ENCODE measurements around the gene SLC25A29.

The SLC25A29 gene

DNA sequence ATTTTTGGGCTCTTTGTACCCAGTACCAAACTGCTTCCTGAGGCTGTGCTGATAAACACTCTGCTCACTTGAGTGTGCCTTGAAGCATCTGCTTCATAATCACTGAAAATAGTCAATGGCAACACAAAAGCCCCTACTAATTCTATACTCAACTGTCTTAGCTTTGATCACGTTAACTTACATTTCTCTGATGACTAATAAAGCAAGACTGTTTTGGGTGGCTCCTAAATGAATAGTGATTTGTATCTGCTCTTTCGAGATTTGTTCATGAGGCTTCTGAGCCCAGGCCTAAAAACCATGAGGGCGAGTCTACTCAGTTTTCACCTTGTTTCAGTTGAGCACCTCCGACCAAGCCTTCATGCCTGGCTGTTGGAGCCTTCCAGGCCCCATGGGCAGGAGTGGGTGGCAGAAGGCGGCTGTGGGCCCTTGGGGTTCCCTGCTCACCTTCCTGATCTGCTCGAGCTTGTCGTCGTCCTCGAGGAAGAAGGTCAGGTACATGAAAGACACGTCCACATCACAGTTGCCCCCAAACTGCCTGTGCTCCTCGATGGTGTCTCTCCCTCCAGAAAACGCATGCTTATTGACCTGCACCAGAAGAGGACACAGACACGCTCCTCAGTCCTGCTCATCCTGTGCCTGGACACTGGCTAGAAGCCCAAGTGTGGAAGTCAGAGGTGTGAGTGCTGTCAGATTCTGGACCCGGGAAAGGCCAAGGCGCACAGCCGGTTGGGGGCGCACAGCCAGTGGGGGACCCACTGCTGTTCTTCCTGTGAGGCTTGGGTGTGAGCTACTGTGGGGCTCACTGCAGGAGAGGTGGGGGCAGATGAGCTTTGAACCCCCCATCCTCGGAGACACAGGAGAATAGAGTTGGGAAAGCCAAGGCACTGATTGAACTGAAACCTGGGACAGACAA, 30.6 kb upstream of the SLC25A29 start:
- Histone ChIP-seq H3K4me2 (ENCODE audit: low read depth, low read length, poor library complexity, severe bottlenecking) (no peak overlapping the region), H3K9me2 (replicated peaks; ENCODE audit: low read depth, low read length) (no peaks in the 10 kb centered on the region), H3K36me3 (ENCODE audit: insufficient read depth, low read length) (no peaks in the 10 kb centered on the region), H4K20me1 (ENCODE audit: insufficient read depth, low read length, poor library complexity, severe bottlenecking) (no peaks in the 10 kb centered on the region), H3K79me2 (ENCODE audit: insufficient read depth, low read length) (no peaks in the 10 kb centered on the region), H3K27me3 (ENCODE audit: insufficient read depth, low read length, poor library complexity, severe bottlenecking) (no peaks in the 10 kb centered on the region), H3K4me1 (ENCODE audit: insufficient read depth, low read length, poor library complexity, severe bottlenecking) (no peaks in the 10 kb centered on the region), H3K9me3 (ENCODE audit: insufficient read depth, low read depth, low read length) (no peaks in the 10 kb centered on the region), H3K4me3 (ENCODE audit: low read length, poor library complexity, severe bottlenecking) (no peak overlapping the region), H3F3A (ENCODE audit: low read depth) (no peaks in the 10 kb centered on the region), H2AFZ (ENCODE audit: low read length) (no peak overlapping the region), H3K9ac (ENCODE audit: low read depth, low read length, poor library complexity, severe bottlenecking) (no peak overlapping the region)
- TF ChIP-seq, protein P1, sequence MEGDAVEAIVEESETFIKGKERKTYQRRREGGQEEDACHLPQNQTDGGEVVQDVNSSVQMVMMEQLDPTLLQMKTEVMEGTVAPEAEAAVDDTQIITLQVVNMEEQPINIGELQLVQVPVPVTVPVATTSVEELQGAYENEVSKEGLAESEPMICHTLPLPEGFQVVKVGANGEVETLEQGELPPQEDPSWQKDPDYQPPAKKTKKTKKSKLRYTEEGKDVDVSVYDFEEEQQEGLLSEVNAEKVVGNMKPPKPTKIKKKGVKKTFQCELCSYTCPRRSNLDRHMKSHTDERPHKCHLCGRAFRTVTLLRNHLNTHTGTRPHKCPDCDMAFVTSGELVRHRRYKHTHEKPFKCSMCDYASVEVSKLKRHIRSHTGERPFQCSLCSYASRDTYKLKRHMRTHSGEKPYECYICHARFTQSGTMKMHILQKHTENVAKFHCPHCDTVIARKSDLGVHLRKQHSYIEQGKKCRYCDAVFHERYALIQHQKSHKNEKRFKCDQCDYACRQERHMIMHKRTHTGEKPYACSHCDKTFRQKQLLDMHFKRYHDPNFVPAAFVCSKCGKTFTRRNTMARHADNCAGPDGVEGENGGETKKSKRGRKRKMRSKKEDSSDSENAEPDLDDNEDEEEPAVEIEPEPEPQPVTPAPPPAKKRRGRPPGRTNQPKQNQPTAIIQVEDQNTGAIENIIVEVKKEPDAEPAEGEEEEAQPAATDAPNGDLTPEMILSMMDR (conservative IDR thresholded peaks at IDR 0.05; ENCODE audit: low read length) = no peak
- no peak for TF ChIP-seq EZH2phosphoT487 (IDR thresholded peaks at IDR 0.05; ENCODE audit: borderline replicate concordance)

DNA sequence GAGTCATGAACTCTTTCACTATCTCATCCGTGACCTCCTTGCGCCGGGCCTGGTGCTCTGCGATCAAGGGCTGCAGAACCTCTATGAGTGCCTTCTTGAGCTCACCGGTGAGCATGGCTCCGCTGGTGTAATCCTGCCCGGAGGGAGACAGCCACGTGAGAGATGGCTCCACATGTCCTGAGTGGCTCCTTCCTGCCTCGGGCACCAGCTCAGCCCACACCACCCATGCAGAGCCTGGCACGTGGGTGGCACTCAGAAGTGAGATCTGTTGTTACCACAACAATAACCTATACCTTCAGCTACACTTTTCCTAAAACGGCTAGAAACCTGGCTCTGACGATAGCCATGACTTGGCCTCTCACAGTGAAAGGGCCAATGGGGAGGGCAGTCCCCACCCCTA, 28.7 kb upstream of the SLC25A29 start:
- no peak for TF ChIP-seq EZH2phosphoT487 (IDR thresholded peaks at IDR 0.05; ENCODE audit: borderline replicate concordance)
- TF ChIP-seq, protein P1 (conservative IDR thresholded peaks at IDR 0.05; ENCODE audit: low read length) = no peak
- Histone ChIP-seq H3K4me1 (ENCODE audit: insufficient read depth, low read length, poor library complexity, severe bottlenecking) (no peaks in the 10 kb centered on the region), H3K4me2 (ENCODE audit: low read depth, low read length, poor library complexity, severe bottlenecking) (no peak overlapping the region), H3K4me3 (ENCODE audit: low read length, poor library complexity, severe bottlenecking) (no peak overlapping the region), H3K27me3 (ENCODE audit: insufficient read depth, low read length, poor library complexity, severe bottlenecking) (no peaks in the 10 kb centered on the region), H3K9me3 (ENCODE audit: insufficient read depth, low read depth, low read length) (no peaks in the 10 kb centered on the region), H3K36me3 (ENCODE audit: insufficient read depth, low read length) (no peaks in the 10 kb centered on the region), H4K20me1 (ENCODE audit: insufficient read depth, low read length, poor library complexity, severe bottlenecking) (no peaks in the 10 kb centered on the region), H2AFZ (ENCODE audit: low read length) (no peak overlapping the region), H3K9ac (ENCODE audit: low read depth, low read length, poor library complexity, severe bottlenecking) (no peak overlapping the region), H3K79me2 (ENCODE audit: insufficient read depth, low read length) (no peaks in the 10 kb centered on the region), H3K9me2 (replicated peaks; ENCODE audit: low read depth, low read length) (no peaks in the 10 kb centered on the region), H3F3A (ENCODE audit: low read depth) (no peaks in the 10 kb centered on the region)

DNA sequence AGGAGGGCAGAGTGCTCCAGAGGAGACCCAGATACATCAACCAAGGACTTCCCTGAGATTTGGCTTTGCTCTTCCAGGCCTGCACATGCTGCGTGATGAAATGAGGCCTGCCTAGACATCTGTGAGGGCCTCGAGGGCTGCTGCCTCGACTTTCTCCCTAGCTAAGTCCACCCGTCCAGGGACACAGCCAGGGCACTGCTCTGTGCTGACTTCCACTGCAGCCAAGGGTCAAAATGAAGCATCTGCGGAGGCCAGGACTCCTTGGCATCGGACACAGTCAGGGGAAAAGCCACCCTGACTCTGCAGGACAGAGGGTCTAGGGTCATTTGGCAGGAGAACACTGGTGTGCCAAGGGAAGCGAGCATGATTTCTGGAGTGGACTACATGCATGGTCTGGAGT, 27.6 kb upstream of the SLC25A29 start:
- no peaks in the 10 kb centered on the region for H3F3A ChIP-seq (ENCODE audit: low read depth)
- no peak overlapping the region for H2AFZ ChIP-seq (ENCODE audit: low read length)
- no peaks in the 10 kb centered on the region for H3K27me3 ChIP-seq (ENCODE audit: insufficient read depth, low read length, poor library complexity, severe bottlenecking)
- no peak overlapping the region for H3K9ac ChIP-seq (ENCODE audit: low read depth, low read length, poor library complexity, severe bottlenecking)
- no peaks in the 10 kb centered on the region for H3K9me2 ChIP-seq (replicated peaks; ENCODE audit: low read depth, low read length)
- no peaks in the 10 kb centered on the region for H3K4me1 ChIP-seq (ENCODE audit: insufficient read depth, low read length, poor library complexity, severe bottlenecking)
- no peaks in the 10 kb centered on the region for H3K36me3 ChIP-seq (ENCODE audit: insufficient read depth, low read length)
- H4K20me1 ChIP-seq (ENCODE audit: insufficient read depth, low read length, poor library complexity, severe bottlenecking) = no peaks in the 10 kb centered on the region
- H3K4me2 ChIP-seq (ENCODE audit: low read depth, low read length, poor library complexity, severe bottlenecking) = no peak overlapping the region
- H3K79me2 ChIP-seq (ENCODE audit: insufficient read depth, low read length) = no peaks in the 10 kb centered on the region
- H3K4me3 ChIP-seq (ENCODE audit: low read length, poor library complexity, severe bottlenecking) = no peak overlapping the region
- no peaks in the 10 kb centered on the region for H3K9me3 ChIP-seq (ENCODE audit: insufficient read depth, low read depth, low read length)
- TF ChIP-seq, protein P1 (conservative IDR thresholded peaks at IDR 0.05; ENCODE audit: low read length) = no peak
- TF ChIP-seq EZH2phosphoT487 (IDR thresholded peaks at IDR 0.05; ENCODE audit: borderline replicate concordance) = no peak

Data from Loucy (cell line).